Brain microvascular endothelial cell (primary cell): ENCODE measurements around the gene HMOX2.

Experiments
- DNase-seq: peaks from one replicate; pipeline ENCODE4 v3.0.0-alpha.2; 2020
- H3K27ac ChIP-seq: fragments of 250-450 bp; sonication (Bioruptor Pico); 2 replicates; pipeline ENCODE4 v1.5.1; 2020; ENCODE audit warnings: mild to moderate bottlenecking, moderate library complexity
- H3K27me3 ChIP-seq: fragments of 250-450 bp; sonication (Bioruptor Pico); replicated peaks from 2 replicates; pipeline ENCODE4 v1.5.1; 2020; ENCODE audit warnings: mild to moderate bottlenecking
- H3K36me3 ChIP-seq: fragments of 250-450 bp; sonication (Bioruptor Pico); replicated peaks from 2 replicates; pipeline ENCODE4 v1.5.1; 2020; ENCODE audit warnings: mild to moderate bottlenecking
- H3K4me3 ChIP-seq: 2 replicates; pipeline ENCODE4 v1.5.1; 2011; ENCODE audit warnings: low read depth, mild to moderate bottlenecking, control low read depth, low read length, moderate library complexity
- CTCF ChIP-seq: IDR thresholded peaks from 2 replicates; pipeline ENCODE4 v1.5.1; 2011; ENCODE audit warnings: low read depth, mild to moderate bottlenecking, moderate library complexity, low read length, control low read depth, inconsistent platforms; ENCODE audit errors: missing control alignments
- in situ Hi-C: cut with HindIII; loops from 2 replicates; pipeline ENCODE4 v1.10.0; 2017; ENCODE audit warnings: low sequenced_read_pairs, low pct_ligation_motif_present

Gene HMOX2

GRCh38 chr16:4524571-4524970 is 48.4 kb downstream of the HMOX2 start:
- Histone ChIP-seq H3K4me3 (no peak overlapping the region), H3K36me3 (no peaks in the 10 kb centered on the region), H3K27me3 (no peaks in the 10 kb centered on the region), H3K27ac (no peak overlapping the region)
- no peak for TF ChIP-seq CTCF
- no peak for DNase-seq
- in situ Hi-C loops: no loop called here

DNA sequence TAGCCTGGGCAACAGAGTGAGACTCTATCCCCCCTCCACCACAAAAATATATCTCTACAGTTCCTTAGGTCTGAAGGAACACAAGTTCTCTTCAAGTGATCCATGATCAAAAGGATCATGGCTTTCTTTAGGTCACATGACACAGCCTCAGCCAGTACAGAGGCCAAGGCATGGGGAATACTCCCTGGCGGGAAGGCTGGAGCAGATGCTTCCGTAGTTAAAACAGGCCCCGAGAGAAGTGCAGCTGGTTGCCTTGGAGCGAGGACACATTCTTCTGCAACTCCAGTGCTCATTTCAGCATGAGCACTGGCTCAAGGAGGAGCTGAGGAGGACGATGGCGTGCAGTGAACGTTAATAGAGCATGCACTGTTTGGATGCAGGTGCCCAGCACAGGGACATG is 48.9 kb downstream of the HMOX2 start:
- no peak overlapping the region for H3K4me3 ChIP-seq
- DNase-seq: no peak
- H3K27ac ChIP-seq: no peak overlapping the region
- no peaks in the 10 kb centered on the region for H3K36me3 ChIP-seq
- H3K27me3 ChIP-seq: no peaks in the 10 kb centered on the region
- TF ChIP-seq CTCF: no peak
- in situ Hi-C loops: no loop called here

GRCh38 chr16:4525634-4526277 is 49.6 kb downstream of the HMOX2 start:
- no peak for TF ChIP-seq CTCF
- H3K36me3 ChIP-seq: no peaks in the 10 kb centered on the region
- in situ Hi-C loops: no loop called here
- H3K4me3 ChIP-seq: no peak overlapping the region
- H3K27me3 ChIP-seq: no peaks in the 10 kb centered on the region
- H3K27ac ChIP-seq: no peak overlapping the region
- DNase-seq: no peak

GRCh38 chr16:4529085-4530060 is 53.2 kb downstream of the HMOX2 start:
- DNase-seq: peak; percentile 42
- H3K27ac ChIP-seq: no peak overlapping the region
- no peak for TF ChIP-seq CTCF
- no peak overlapping the region for H3K4me3 ChIP-seq
- H3K36me3 ChIP-seq: no peaks in the 10 kb centered on the region
- H3K27me3 ChIP-seq: no peaks in the 10 kb centered on the region
- in situ Hi-C loops: no loop called here

- no peak for DNase-seq
- Histone ChIP-seq H3K36me3 (no peaks in the 10 kb centered on the region), H3K27ac (no peak overlapping the region), H3K4me3 (no peak overlapping the region), H3K27me3 (no peaks in the 10 kb centered on the region)
- no peak for TF ChIP-seq CTCF
- in situ Hi-C loops: no loop called here
Measured at GRCh38 chr16:4531811-4532210, 55.6 kb downstream of the HMOX2 start.
